ENCODE results near the gene SPR. TPM values are rescaled to one million over a fixed set of nuclear protein-coding genes. Genes with fewer than 3 reads are reported as not detected.
A peak's percentile ranks its signal among the peaks of the same experiment; 100 is the strongest.

Gene SPR
- total and polyA plus RNA-seq, 2 of the 13 experiments (the other 11 are each of a cell fraction or from before 2014, with no cell fraction given): 34.0 to 96.0 TPM

DNA sequence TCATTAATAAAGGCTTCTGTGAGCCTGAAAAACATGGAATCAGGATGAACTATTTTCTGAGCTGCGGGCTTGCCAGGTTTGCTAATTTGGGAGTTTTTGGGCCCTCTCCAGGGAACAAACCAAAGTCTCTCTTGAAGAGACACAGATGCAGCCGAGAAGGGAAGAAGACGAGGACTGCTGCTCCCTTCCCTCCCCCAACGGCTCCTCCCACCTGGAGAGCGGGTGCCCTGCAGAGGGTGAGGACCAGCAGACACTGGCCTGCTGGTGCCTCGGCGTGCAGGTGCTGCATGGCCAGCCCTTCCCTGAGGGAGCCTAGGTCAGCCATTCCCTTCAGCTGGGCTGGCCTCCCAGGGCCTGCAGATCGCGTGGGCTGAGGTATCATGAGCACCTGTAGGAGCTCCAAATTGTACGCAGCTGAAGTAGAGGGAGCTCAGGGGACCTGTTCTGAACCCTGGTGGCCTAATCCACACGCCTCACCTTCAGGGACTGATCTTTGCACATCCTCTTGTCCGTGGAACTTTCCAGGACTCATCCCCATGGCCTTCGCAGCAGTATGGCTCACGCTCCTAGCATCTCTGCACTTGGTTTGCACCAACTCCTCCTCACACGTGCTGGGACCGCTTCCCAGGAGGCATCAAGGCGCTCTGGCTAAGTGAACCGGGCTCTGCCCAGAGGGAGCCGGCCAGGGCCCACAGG lies 49.6 kb downstream of the SPR start:
- DNase-seq (ENCODE audit: low spot score) (no peak), FAIRE-seq (no peak), ATAC-seq (no peak; the same call in none of the 3 replicates)
- BruUV-seq (replicated peaks): no TSS peak
- ChIA-PET CTCF (ENCODE audit: low intra/inter-chr PET ratio, low total read pairs) (interaction anchor here (4.9 kb wide), 1 partner anchor 43 kb away, joined by 67 read pairs; no protein-coding TSS in a partner anchor), POLR2A (no interaction called here)
- intact Hi-C loops (cut with micrococcal nuclease; ENCODE audit: unreplicated experiment): no loop called here
- Histone ChIP-seq H3K9me3 (ENCODE audit: low read length) (no peaks in the 10 kb centered on the region), H3K4me3 (replicated peaks in 1 of 3; ENCODE audit: insufficient read depth in 1 of 3, low read depth in 2 of 3, low read length in 3 of 3) (no peak overlapping the region), H3K9ac (ENCODE audit: insufficient read depth, low read depth, low read length) (no peak overlapping the region), H3K4me1 (ENCODE audit: insufficient read depth, low read length) (peaks cover 9% of the 10 kb centered on the region; the same call in 1 of the 2 replicates), H3K27me3 (ENCODE audit: control insufficient read depth in 1 of 2, insufficient read depth in 2 of 2, low read length in 2 of 2) (no peaks in the 10 kb centered on the region; a peak in 1 of 5 replicates), H3K4me2 (ENCODE audit: low read depth, low read length) (no peak overlapping the region), H3K36me3 (replicated peaks in 1 of 2; ENCODE audit: control insufficient read depth in 1 of 2, insufficient read depth in 2 of 2, low read length in 2 of 2) (no peaks in the 10 kb centered on the region), H2AFZ (ENCODE audit: low read length) (no peak overlapping the region), H3K79me2 (ENCODE audit: insufficient read depth, low read length) (no peaks in the 10 kb centered on the region), H3K27ac (ENCODE audit: extremely low read length, insufficient read depth, low read length) (no peak overlapping the region), H4K20me1 (ENCODE audit: insufficient read depth, low read length) (peaks cover 4% of the 10 kb centered on the region; the same call in 1 of the 2 replicates)
- 69% methylated on average over 17 of the region's 19 CpGs for WGBS (ENCODE audit: low lambda C conversion rate)
- TF ChIP-seq, protein P1, sequence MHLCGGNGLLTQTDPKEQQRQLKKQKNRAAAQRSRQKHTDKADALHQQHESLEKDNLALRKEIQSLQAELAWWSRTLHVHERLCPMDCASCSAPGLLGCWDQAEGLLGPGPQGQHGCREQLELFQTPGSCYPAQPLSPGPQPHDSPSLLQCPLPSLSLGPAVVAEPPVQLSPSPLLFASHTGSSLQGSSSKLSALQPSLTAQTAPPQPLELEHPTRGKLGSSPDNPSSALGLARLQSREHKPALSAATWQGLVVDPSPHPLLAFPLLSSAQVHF (CRISPR knock-in tag; IDR thresholded peaks at IDR 0.05): 0 out of 2 replicates have a peak, but pooled peaks have one; percentile 24
- TF ChIP-seq ZNF275 (CRISPR knock-in tag; IDR thresholded peaks at IDR 0.05; ENCODE audit: borderline replicate concordance): no peak
- in situ Hi-C loops (cut with HindIII; ENCODE audit: extremely low pct_ligation_motif_present, low pct_unique_long_range_greater_than_20kb): loop anchor here (5.0 kb wide), 1 partner anchor 45 kb away; no protein-coding TSS in a partner anchor

DNA sequence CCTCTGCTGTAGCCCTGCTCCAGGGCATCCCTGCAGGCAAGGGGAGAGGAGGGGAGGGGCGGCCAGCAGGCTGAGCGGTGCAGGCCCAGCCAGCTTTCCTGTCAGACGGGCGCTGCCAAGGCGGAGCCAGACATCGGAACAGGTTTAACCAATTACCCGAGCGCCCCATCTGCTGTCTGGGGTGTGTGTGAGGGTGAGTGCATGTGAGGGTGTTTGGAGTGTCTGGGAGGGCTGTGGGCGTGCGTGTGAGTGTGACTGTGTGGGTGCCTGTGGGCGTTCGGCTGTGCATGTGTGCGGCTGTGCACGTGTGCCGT lies 50.1 kb downstream of the SPR start:
- WGBS (ENCODE audit: low lambda C conversion rate): 82% methylated on average over 15 of the region's 15 CpGs
- in situ Hi-C loops (cut with HindIII; ENCODE audit: extremely low pct_ligation_motif_present, low pct_unique_long_range_greater_than_20kb): loop anchor here (5.0 kb wide), 1 partner anchor 45 kb away; no protein-coding TSS in a partner anchor
- H4K20me1 ChIP-seq (ENCODE audit: insufficient read depth, low read length): peaks cover 4% of the 10 kb centered on the region; the same call in 1 of the 2 replicates
- BruUV-seq (replicated peaks): no TSS peak
- ATAC-seq (peak; percentile 9), DNase-seq (ENCODE audit: low spot score) (no peak), FAIRE-seq (no peak)
- intact Hi-C loops (cut with micrococcal nuclease; ENCODE audit: unreplicated experiment): no loop called here
- no peak overlapping the region for H3K27ac ChIP-seq (ENCODE audit: extremely low read length, insufficient read depth, low read length)
- no peak overlapping the region for H2AFZ ChIP-seq (ENCODE audit: low read length)
- no peak overlapping the region for H3K9ac ChIP-seq (ENCODE audit: insufficient read depth, low read depth, low read length)
- H3K4me1 ChIP-seq (ENCODE audit: insufficient read depth, low read length): peaks cover 9% of the 10 kb centered on the region; the same call in 1 of the 2 replicates
- H3K27me3 ChIP-seq (ENCODE audit: control insufficient read depth in 1 of 2, insufficient read depth in 2 of 2, low read length in 2 of 2): no peaks in the 10 kb centered on the region; a peak in 1 of 5 replicates
- no peak for TF ChIP-seq ZNF747 (CRISPR knock-in tag; IDR thresholded peaks at IDR 0.05; ENCODE audit: borderline replicate concordance)
- TF ChIP-seq HNRNPLL (IDR thresholded peaks at IDR 0.05; ENCODE audit: low read depth, low read length, poor library complexity, severe bottlenecking): peak; percentile 75
- no peak for TF ChIP-seq NFE2L2 (IDR thresholded peaks at IDR 0.05; ENCODE audit: low read length)
- peak; percentile 58 for TF ChIP-seq AGO2 (optimal IDR thresholded peaks at IDR 0.05; ENCODE audit: low read depth, low read length)
- no peaks in the 10 kb centered on the region for H3K9me3 ChIP-seq (ENCODE audit: low read length)
- no peak overlapping the region for H3K4me2 ChIP-seq (ENCODE audit: low read depth, low read length)
- no peaks in the 10 kb centered on the region for H3K36me3 ChIP-seq (replicated peaks in 1 of 2; ENCODE audit: control insufficient read depth in 1 of 2, insufficient read depth in 2 of 2, low read length in 2 of 2)
- POLR2A ChIA-PET: no interaction called here
- H3K79me2 ChIP-seq (ENCODE audit: insufficient read depth, low read length): no peaks in the 10 kb centered on the region
- CTCF ChIA-PET (ENCODE audit: low intra/inter-chr PET ratio, low total read pairs): no interaction called here
- no peak overlapping the region for H3K4me3 ChIP-seq (replicated peaks in 1 of 3; ENCODE audit: insufficient read depth in 1 of 3, low read depth in 2 of 3, low read length in 3 of 3)
